HG03103 (cell line): ENCODE measurements around the gene PNO1.

ENCODE experiments used
- ATAC-seq: cut with Tn5 transposase; IDR thresholded peaks from one replicate; pipeline ENCODE4 v1.9.1; 2021; ENCODE audit warnings: low read depth; ENCODE audit not compliant: unreplicated experiment

The PNO1 gene

GRCh38 chr2:68193144-68193543, 35.5 kb downstream of the PNO1 start:
- no peak for ATAC-seq

- no peak for ATAC-seq
Measured at GRCh38 chr2:68193787-68194372, 36.2 kb downstream of the PNO1 start.

GRCh38 chr2:68195096-68195495, 37.4 kb downstream of the PNO1 start:
- ATAC-seq, result no peak

GRCh38 chr2:68196120-68196716, 38.5 kb downstream of the PNO1 start:
- no peak for ATAC-seq

- ATAC-seq, result no peak
Measured at GRCh38 chr2:68200157-68200787, 42.6 kb downstream of the PNO1 start.

- ATAC-seq, result peak; percentile 88
Measured at GRCh38 chr2:68203587-68203986, 45.9 kb downstream of the PNO1 start.

- no peak for ATAC-seq
Measured at GRCh38 chr2:68206793-68207192, 49.1 kb downstream of the PNO1 start.

- ATAC-seq, result no peak
Measured at GRCh38 chr2:68214381-68214780, 56.7 kb downstream of the PNO1 start.

- ATAC-seq, result no peak
Measured at GRCh38 chr2:68216454-68217310, 59.0 kb downstream of the PNO1 start.

GRCh38 chr2:68217729-68218128, 60.0 kb downstream of the PNO1 start:
- no peak for ATAC-seq

- ATAC-seq, result no peak
Measured at GRCh38 chr2:68218343-68218901, 60.7 kb downstream of the PNO1 start.

- ATAC-seq, result no peak
Measured at GRCh38 chr2:68222287-68222686, 64.6 kb downstream of the PNO1 start.

- ATAC-seq, result no peak
Measured at GRCh38 chr2:68223419-68223818, 65.7 kb downstream of the PNO1 start.

- peak; percentile 62 for ATAC-seq
Measured at GRCh38 chr2:68225119-68225632, 67.5 kb downstream of the PNO1 start.
